ENCODE data around the gene TRMT10C. TPM values are rescaled to one million over a fixed set of nuclear protein-coding genes. Genes with fewer than 3 reads are reported as not detected.

TRMT10C gene
- total and polyA plus RNA-seq, 9 of the 15 experiments (the other 6 are each of a cell fraction or from before 2014, with no cell fraction given), result 48.6 to 106 (median 63.9) TPM

GRCh38 chr3:101573449-101574387, 12.1 kb downstream of the TRMT10C start, which contains the start of gene PCNP (continued):
- TF ChIP-seq PREB (CRISPR knock-in tag; IDR thresholded peaks at IDR 0.05), result no peak
- TF ChIP-seq ZNF707 (CRISPR knock-in tag; conservative IDR thresholded peaks at IDR 0.05), result no peak
- no peak for TF ChIP-seq ZBTB2 (IDR thresholded peaks at IDR 0.05)
- TF ChIP-seq ZBTB1 (CRISPR knock-in tag; IDR thresholded peaks at IDR 0.05; ENCODE audit: borderline replicate concordance, low read depth), result no peak
- 0 out of 2 replicates have a peak, but pooled peaks have one; percentile 53 for TF ChIP-seq SMAD4 (CRISPR knock-in tag; conservative IDR thresholded peaks at IDR 0.05)
- no peak for TF ChIP-seq CLOCK (CRISPR knock-in tag; IDR thresholded peaks at IDR 0.05; ENCODE audit: borderline replicate concordance)
- TF ChIP-seq PHF21A (IDR thresholded peaks at IDR 0.05; ENCODE audit: borderline replicate concordance, low read depth), result no peak
- TF ChIP-seq MCM2 (IDR thresholded peaks at IDR 0.05; ENCODE audit: low read depth), result no peak
- no peak; the same call in 1 of the 2 replicates for TF ChIP-seq ZNF384 (IDR thresholded peaks at IDR 0.05; ENCODE audit: low read depth, low read length)
- TF ChIP-seq SIN3B (IDR thresholded peaks at IDR 0.05; ENCODE audit: low read depth), result peak; percentile 92
- TF ChIP-seq SRSF1 (IDR thresholded peaks at IDR 0.05; ENCODE audit: low read depth, low read length), result no peak
- no peak for TF ChIP-seq THRA (IDR thresholded peaks at IDR 0.05)
- TF ChIP-seq AFF4 (CRISPR knock-in tag; IDR thresholded peaks at IDR 0.05), result no peak; the same call in 1 of the 2 replicates
